Measurements from ENCODE around the gene PES1. TPM values are rescaled to one million over a fixed set of nuclear protein-coding genes. Genes with fewer than 3 reads are reported as not detected.

PES1 gene
- polyA plus RNA-seq, 1 donor: 58.6 TPM

DNA sequence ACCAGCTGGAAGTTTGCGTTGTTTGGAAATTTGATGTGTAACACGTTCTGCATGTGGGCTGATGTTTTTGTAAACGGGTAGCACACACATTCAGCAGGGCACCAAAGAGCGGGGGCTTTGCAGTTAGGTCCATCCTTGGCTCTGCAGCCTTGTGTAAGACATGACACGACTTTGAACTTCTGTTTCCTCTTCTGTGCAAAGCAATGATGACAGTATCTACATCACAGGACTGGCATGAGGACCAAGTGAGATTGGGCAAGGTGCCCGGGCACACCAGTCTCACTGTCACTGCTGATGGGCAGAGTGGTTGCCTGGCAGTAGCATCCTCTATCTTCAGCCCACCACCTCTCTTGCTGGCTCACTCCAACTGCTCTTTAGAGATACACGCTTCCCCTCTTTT lies 18.6 kb upstream of the PES1 start:
- WGBS (ENCODE audit: insufficient coverage, low lambda C conversion rate): no CpG with 5 or more reads among the region's 7 CpGs
- Histone ChIP-seq H3K36me3 (ENCODE audit: control insufficient read depth, insufficient read depth, low read length) (peaks cover 21% of the 10 kb centered on the region), H3K4me1 (ENCODE audit: control insufficient read depth, insufficient read depth, low read length) (peaks cover 31% of the 10 kb centered on the region), H3K27me3 (ENCODE audit: control insufficient read depth, insufficient read depth, low read length) (no peaks in the 10 kb centered on the region), H3K4me3 (ENCODE audit: low read length) (no peak overlapping the region), H3K27ac (ENCODE audit: low read length) (no peak overlapping the region), H3K9me3 (ENCODE audit: control insufficient read depth, low read depth, low read length) (no peaks in the 10 kb centered on the region)
- no peak for DNase-seq

DNA sequence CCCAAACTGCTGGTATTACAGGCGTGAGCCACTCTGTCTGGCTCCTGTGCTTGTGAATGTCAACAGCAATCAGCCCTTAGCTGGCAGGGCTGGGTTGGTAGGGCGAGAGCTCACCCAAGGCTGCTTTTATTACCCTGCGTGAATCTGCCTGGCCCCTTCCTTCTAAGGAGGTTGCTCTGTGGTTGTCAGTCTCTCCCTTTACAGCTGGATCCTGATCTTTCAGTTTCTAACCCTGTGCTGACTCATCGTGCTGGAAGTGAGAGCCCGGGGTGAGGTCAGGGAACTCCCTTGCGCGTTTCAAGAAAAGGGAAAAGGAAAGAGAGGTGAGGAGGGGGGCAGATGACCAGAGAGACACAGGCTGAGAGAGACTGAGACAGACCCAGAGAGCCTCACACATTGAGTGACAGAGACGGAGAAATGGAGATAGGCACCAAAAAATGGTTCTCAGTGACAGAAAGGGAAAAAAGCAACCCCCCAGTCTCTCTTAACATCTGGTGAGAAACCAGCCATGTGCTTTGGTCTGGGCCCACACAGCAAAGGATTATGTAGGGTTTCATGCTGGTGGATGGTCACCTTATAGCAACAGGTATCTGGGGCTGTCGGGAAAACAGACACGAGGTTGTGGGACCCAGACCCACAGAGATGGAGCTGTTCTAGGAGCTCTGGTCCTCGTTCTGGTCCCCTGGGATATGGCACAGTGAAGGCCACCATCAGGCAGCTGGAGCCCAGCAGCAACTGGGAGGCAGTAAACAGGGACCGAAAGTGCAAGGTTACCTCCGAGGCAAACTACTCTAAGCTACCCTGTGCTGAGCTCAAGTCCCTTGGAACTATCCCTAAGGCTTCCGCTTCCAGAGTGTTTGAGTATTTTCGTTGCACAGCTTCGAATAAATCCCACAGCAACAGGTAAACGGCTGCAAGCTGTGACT lies 17.8 kb upstream of the PES1 start:
- 21% methylated on average over 4 of the region's 17 CpGs for WGBS (ENCODE audit: insufficient coverage, low lambda C conversion rate)
- Histone ChIP-seq H3K4me1 (ENCODE audit: control insufficient read depth, insufficient read depth, low read length) (peaks cover 31% of the 10 kb centered on the region), H3K27me3 (ENCODE audit: control insufficient read depth, insufficient read depth, low read length) (no peaks in the 10 kb centered on the region), H3K4me3 (ENCODE audit: low read length) (no peak overlapping the region), H3K27ac (ENCODE audit: low read length) (peak overlapping the region; percentile 90), H3K36me3 (ENCODE audit: control insufficient read depth, insufficient read depth, low read length) (peaks cover 17% of the 10 kb centered on the region), H3K9me3 (ENCODE audit: control insufficient read depth, low read depth, low read length) (no peaks in the 10 kb centered on the region)
- peak; percentile 93 to 97 for DNase-seq

DNA sequence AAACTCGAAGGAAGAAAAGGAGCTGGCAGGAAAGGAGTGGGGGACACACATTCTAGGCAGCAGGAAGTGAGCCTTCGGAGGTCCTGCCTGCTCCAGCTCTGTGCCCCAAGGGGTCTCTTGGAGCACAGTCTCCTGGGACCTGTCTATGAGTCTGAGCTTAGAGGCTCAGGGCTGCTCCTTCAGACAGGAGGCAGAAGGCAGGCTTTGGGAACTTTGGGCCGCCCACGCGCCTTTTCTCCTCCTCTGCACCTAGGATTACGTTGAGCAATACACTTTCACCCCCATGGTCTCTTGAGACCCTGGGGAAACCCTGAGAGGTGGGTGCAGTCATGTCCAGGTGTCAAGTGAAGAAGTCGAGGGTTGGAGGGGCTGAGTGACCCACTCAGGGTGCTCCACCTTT lies 16.2 kb upstream of the PES1 start:
- Histone ChIP-seq H3K27ac (ENCODE audit: low read length) (peak overlapping the region; percentile 90), H3K4me1 (ENCODE audit: control insufficient read depth, insufficient read depth, low read length) (peaks cover 31% of the 10 kb centered on the region), H3K27me3 (ENCODE audit: control insufficient read depth, insufficient read depth, low read length) (no peaks in the 10 kb centered on the region), H3K9me3 (ENCODE audit: control insufficient read depth, low read depth, low read length) (no peaks in the 10 kb centered on the region), H3K4me3 (ENCODE audit: low read length) (no peak overlapping the region), H3K36me3 (ENCODE audit: control insufficient read depth, insufficient read depth, low read length) (peaks cover 11% of the 10 kb centered on the region)
- no peak for DNase-seq
- no CpG with 5 or more reads among the region's 7 CpGs for WGBS (ENCODE audit: insufficient coverage, low lambda C conversion rate)

DNA sequence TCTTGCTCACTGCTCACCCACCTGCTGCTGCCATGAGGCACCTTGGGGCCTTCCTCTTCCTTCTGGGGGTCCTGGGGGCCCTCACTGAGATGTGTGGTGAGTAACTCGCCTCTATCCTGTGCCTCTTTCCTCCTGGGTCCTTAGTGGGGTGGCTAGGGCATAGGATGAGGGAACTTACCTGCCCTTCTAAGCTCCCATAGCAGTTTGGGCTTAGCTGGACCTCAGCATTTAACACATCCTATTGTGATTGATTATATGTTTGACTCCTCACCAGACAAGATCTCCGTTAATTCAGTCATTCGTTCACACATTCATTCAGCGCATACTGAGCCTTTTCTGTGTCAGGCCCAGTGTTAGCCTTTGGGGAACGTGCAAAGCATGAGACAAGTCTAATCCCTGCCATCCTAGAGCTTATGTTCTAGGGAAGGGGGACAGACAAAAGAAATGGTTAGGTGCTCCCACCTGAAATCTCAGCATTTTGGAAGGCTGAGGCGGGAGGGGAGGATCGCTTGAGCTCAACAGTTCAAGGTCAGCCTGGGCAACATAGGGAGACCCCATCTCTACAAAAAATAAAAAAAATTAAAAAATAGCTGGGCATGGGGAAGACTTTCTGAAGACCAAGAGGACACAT lies 15.7 kb upstream of the PES1 start:
- Histone ChIP-seq H3K27me3 (ENCODE audit: control insufficient read depth, insufficient read depth, low read length) (no peaks in the 10 kb centered on the region), H3K9me3 (ENCODE audit: control insufficient read depth, low read depth, low read length) (no peaks in the 10 kb centered on the region), H3K36me3 (ENCODE audit: control insufficient read depth, insufficient read depth, low read length) (peaks cover 6% of the 10 kb centered on the region), H3K4me3 (ENCODE audit: low read length) (peak overlapping the region; percentile 61), H3K27ac (ENCODE audit: low read length) (peak overlapping the region; percentile 90), H3K4me1 (ENCODE audit: control insufficient read depth, insufficient read depth, low read length) (peaks cover 31% of the 10 kb centered on the region)
- WGBS (ENCODE audit: insufficient coverage, low lambda C conversion rate): no CpG with 5 or more reads among the region's 7 CpGs
- DNase-seq: no peak

DNA sequence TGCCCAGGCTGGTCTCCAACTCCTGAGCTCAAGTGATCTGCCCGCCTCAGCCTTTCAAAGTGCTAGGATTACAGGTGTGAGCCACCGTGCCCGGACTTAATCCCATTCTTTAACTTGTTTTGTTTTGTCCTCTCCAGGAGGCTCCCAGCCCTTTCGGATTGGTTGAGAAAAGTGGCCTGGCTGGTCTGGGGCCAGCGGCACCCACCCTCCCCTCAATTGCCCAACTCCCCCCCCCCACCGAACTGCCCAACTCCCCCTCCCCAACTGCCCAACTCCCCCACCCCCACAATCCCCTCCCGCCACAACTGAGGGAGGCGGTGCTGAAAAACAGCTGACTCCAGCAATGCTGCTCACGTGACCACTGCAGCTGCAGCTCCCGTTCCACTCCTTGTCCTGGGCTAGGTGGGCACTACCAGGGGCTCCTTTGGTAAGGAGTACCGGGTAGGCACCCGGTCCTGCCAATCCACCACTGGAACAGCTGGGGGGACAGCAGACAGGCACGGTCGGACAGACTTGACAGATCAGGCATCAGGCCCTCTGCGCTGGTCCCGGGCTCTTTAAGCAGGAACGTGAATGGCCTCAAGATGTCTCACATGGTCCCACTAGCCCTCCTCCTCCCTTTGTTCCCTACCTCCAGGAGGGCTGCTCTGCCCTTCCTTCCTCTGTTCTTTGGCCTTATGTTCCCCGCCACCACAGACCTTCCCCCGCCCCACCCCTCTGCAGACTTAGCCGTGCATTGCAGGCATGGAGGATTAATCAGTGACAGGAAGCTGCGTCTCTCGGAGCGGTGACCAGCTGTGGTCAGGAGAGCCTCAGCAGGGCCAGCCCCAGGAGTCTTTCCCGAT lies 15.0 kb upstream of the PES1 start, which contains the start of gene TCN2:
TCN2 (plus strand) TSS at position 720 of the 845 bp plus-strand sequence. CDS start 158 bp downstream, outside the sequence.
- DNase-seq: peak; percentile 79 to 85
- Histone ChIP-seq H3K27ac (ENCODE audit: low read length) (peak within 1 kb of the TSS; percentile 90), H3K36me3 (ENCODE audit: control insufficient read depth, insufficient read depth, low read length) (peaks cover 6% of the 10 kb centered on the region), H3K27me3 (ENCODE audit: control insufficient read depth, insufficient read depth, low read length) (no peaks in the 10 kb centered on the region), H3K4me3 (ENCODE audit: low read length) (peak within 1 kb of the TSS; percentile 61), H3K4me1 (ENCODE audit: control insufficient read depth, insufficient read depth, low read length) (peaks cover 31% of the 10 kb centered on the region), H3K9me3 (ENCODE audit: control insufficient read depth, low read depth, low read length) (no peaks in the 10 kb centered on the region)
- WGBS (ENCODE audit: insufficient coverage, low lambda C conversion rate): no CpG with 5 or more reads among the region's 24 CpGs

DNA sequence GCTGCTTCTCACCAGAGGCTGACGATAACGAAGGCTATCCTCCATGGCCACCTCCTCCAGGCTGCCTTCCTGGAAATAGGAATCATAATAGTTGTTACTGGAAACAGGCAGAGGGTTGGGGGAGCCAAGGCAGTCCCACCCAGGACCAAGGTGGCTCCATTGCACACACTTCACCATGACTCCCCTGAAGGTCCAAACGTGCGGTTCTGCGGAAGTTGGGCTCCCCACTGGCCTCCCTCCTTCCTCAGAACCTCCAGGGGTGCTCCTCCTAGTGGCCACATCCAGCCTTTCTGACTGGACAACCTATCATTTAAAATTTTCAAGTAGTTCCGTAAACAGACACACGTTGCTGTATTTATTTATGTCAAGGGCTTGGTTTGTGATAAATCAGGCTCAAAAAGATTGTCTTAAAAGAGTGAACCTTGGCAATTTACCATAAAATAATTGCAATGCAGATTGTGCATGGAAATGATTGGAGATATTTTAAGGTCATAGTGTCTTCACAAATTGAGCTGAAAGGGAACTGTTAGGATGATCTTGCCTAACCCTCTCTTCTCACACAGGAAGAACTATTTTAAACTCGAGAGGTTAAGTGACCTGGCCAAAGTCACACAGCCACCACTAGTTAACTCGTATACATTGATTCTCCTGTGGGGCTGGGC lies 13.9 kb upstream of the PES1 start:
- DNase-seq: peak; percentile 43 to 48
- peaks cover 31% of the 10 kb centered on the region for H3K4me1 ChIP-seq (ENCODE audit: control insufficient read depth, insufficient read depth, low read length)
- whole genome bisulfite sequencing (ENCODE audit: insufficient coverage, low lambda C conversion rate): 0% methylated on average over 2 of the region's 9 CpGs

DNA sequence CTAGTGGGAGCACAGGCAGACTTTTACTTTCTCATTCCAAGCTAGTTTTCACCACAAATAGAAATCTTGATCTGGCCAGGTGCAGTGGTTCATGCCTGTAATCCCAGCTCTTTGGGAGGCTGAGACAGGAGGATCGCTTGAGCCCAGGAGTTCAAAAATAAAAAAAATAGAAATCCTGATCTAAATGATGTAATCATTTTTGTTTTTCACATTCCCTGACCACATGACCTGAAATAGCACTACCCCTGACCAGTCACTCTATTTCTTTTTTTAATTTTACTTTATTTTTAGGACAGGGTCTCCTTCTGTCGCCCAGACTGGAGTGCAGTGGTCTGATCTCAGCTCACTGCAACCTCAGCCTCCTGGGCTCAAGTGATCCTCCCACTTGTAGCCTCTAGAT lies 13.0 kb upstream of the PES1 start:
- Histone ChIP-seq H3K27me3 (ENCODE audit: control insufficient read depth, insufficient read depth, low read length) (no peaks in the 10 kb centered on the region), H3K27ac (ENCODE audit: low read length) (no peak overlapping the region), H3K4me1 (ENCODE audit: control insufficient read depth, insufficient read depth, low read length) (peaks cover 29% of the 10 kb centered on the region), H3K9me3 (ENCODE audit: control insufficient read depth, low read depth, low read length) (no peaks in the 10 kb centered on the region), H3K4me3 (ENCODE audit: low read length) (no peak overlapping the region), H3K36me3 (ENCODE audit: control insufficient read depth, insufficient read depth, low read length) (no peaks in the 10 kb centered on the region)
- no peak for DNase-seq
- 100% methylated on average over 1 of the region's 2 CpGs for WGBS (ENCODE audit: insufficient coverage, low lambda C conversion rate)

More for the DNA sequence above, 13.9 kb upstream of the PES1 start:
- Histone ChIP-seq H3K27me3 (ENCODE audit: control insufficient read depth, insufficient read depth, low read length) (no peaks in the 10 kb centered on the region), H3K9me3 (ENCODE audit: control insufficient read depth, low read depth, low read length) (no peaks in the 10 kb centered on the region), H3K27ac (ENCODE audit: low read length) (peak overlapping the region; percentile 90), H3K4me3 (ENCODE audit: low read length) (peak overlapping the region; percentile 61), H3K36me3 (ENCODE audit: control insufficient read depth, insufficient read depth, low read length) (no peaks in the 10 kb centered on the region)

DNA sequence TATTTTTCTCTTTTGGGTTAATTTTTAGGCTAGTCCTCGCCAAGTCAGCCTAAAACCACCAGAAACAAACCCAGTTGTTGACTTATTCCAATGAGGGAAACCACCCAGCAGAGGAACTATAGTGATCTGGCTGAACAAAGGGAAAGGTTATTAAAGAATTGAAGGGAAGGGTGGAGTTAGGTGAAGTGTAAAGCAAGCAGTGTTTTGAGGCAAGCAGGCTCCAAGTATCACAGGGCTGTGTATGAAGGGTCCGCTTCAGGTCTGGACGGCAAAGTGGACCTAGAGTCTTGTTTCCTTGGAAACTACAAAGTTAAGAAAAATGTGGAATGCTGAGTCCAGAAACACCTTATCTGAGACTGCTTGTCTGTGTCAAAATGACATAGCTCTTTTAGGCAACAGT lies 12.1 kb upstream of the PES1 start:
- Histone ChIP-seq H3K4me3 (ENCODE audit: low read length) (no peak overlapping the region), H3K27me3 (ENCODE audit: control insufficient read depth, insufficient read depth, low read length) (no peaks in the 10 kb centered on the region), H3K27ac (ENCODE audit: low read length) (no peak overlapping the region), H3K9me3 (ENCODE audit: control insufficient read depth, low read depth, low read length) (no peaks in the 10 kb centered on the region), H3K4me1 (ENCODE audit: control insufficient read depth, insufficient read depth, low read length) (peaks cover 23% of the 10 kb centered on the region), H3K36me3 (ENCODE audit: control insufficient read depth, insufficient read depth, low read length) (no peaks in the 10 kb centered on the region)
- WGBS (ENCODE audit: insufficient coverage, low lambda C conversion rate): no CpG with 5 or more reads among the region's 3 CpGs
- no peak for DNase-seq

DNA sequence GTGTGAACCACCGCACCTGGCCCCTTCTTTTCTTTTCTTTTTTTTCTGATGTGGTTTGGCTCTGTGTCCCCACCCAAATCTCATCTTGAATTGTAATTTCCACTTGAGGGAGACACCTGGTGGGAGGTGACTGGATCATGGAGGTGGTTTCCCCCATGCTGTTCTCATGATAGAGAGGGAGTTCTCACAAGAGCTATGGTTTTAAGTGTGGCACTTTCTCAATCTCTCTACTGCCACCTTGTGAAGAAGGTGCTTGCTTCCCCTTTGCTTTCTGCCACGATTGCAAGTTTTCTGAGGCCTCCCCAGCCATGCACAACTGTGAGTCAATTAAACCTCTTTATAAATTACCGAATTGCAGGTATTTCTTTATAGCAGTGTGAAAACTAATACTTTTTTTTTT lies 10.3 kb upstream of the PES1 start:
- Histone ChIP-seq H3K27me3 (ENCODE audit: control insufficient read depth, insufficient read depth, low read length) (no peaks in the 10 kb centered on the region), H3K27ac (ENCODE audit: low read length) (no peak overlapping the region), H3K36me3 (ENCODE audit: control insufficient read depth, insufficient read depth, low read length) (no peaks in the 10 kb centered on the region), H3K9me3 (ENCODE audit: control insufficient read depth, low read depth, low read length) (no peaks in the 10 kb centered on the region), H3K4me3 (ENCODE audit: low read length) (no peak overlapping the region), H3K4me1 (ENCODE audit: control insufficient read depth, insufficient read depth, low read length) (peaks cover 5% of the 10 kb centered on the region)
- DNase-seq: peak in 1 of 2 donors; percentile 43
- no CpG with 5 or more reads among the region's 3 CpGs for WGBS (ENCODE audit: insufficient coverage, low lambda C conversion rate)

Measured in large intestine (tissue), 3 donors.